SKM-1 (cell line): ENCODE results near the gene GEMIN8.
A peak's percentile ranks its signal among the peaks of the same experiment; 100 is the strongest.

ENCODE experiments used
- DNase-seq: peaks from one replicate; lab custom pipeline; 2025; ENCODE audit not compliant: unreplicated experiment; lab: John Stamatoyannopoulos, UW

The GEMIN8 gene

DNA sequence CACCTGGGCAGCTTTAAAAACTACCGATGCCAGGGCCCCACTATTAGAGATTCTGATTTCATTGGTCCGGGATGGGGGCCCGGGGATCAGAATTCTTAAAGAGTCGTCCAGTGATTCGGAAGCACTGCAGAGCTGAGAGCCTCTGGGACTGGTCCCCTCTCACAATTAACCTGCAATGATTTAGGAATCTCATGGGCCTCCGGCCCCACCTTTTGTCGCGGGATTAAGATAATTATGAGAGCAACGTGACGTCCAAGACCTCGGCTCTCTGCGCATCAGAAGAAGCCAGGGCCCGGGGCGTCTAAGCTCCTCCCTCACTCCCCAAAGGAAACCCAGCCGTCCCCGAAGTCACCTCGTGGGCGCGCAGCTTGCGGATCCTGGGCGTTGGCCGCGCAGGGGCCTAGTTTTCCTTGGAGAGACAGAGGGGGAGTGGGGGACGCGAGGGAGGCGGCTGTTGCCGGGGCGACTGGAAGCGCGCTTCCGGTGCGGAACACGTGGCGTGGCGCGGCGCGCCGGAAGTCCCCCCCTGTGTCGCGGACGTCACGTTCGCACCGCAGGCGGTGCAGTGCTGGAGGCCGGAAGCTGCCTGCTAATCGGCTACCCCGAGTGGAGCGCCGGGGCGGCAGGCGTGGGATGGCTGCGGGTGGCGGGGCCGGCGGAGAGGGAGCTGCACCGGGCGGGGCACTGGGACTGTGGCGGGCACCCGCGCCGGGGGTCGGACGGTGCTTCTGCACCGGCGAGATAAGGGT lies at the start of gene GEMIN8:
Gene GEMIN8 (minus strand): TSS at position 468 of the 749 bp plus-strand sequence. CDS start 8,414 bp downstream, outside the sequence.
- no peak for DNase-seq

- no peak for DNase-seq
Observed at GRCh38 chrX:14076639-14077038, 46.9 kb upstream of the GEMIN8 start.

GRCh38 chrX:14073556-14073955 lies 43.9 kb upstream of the GEMIN8 start:
- no peak for DNase-seq

DNA sequence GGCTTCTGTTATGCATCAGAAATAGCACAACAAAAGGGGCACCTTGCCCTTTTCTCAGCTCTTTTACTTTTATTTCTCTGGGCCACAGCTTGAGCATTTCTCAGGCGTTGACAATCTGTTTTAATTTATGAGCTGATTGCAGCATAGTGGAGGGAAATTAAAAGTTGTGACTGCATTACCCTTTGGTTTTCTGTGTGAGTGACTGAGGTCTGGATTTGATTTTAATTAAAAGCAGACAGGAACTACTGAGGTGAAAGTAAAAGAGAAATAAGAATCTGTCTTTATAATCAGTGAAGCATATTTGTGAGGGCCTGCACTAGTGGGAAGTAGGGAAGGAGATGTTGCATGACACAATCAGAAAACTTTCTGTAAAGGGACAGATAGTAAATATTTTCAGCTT lies 43.4 kb upstream of the GEMIN8 start:
- no peak for DNase-seq

DNA sequence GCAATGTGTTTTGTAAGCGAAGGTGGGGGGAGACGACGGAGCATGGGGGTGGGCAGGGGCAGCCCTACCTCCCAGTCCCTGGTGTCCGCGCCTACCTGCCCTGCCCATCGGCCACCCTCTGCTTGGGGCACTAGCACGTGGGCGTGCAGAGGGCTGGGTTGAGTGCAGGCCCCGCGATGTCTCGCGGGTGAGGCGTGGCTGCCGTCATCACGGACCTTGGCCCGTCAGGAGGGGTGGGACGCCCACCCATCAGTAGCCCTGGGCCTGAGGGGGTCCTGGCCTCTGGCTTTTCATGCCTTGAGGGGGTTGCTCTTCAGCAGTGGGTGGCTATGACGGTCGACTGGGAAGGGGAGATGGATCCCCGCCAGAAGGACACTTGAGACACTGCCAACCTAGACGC lies 36.1 kb upstream of the GEMIN8 start:
- no peak for DNase-seq

- DNase-seq = no peak
Observed at GRCh38 chrX:14064626-14065432, 35.1 kb upstream of the GEMIN8 start.

GRCh38 chrX:14062524-14062923 lies 32.8 kb upstream of the GEMIN8 start:
- DNase-seq = no peak

DNA sequence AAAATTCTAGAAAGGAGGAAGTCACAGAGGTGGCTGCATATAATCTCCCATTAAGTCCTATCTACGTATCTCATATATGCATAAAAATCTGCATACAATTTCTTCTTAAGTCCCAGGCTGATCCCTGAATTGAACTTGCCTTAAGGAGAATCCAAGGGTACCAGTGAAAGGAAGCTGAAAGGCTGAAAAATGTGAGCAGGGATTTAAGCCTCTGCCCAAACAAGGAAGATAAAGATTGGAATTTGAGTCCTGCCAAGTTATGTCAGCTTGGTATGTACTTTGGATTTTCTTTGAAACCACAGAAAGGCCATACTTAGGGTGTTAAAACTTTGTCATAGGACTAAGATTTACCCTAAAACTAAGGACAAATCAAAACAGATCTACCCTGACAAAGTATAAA lies 26.5 kb upstream of the GEMIN8 start:
- DNase-seq = no peak

GRCh38 chrX:14051416-14051815 lies 21.7 kb upstream of the GEMIN8 start:
- DNase-seq = no peak

DNA sequence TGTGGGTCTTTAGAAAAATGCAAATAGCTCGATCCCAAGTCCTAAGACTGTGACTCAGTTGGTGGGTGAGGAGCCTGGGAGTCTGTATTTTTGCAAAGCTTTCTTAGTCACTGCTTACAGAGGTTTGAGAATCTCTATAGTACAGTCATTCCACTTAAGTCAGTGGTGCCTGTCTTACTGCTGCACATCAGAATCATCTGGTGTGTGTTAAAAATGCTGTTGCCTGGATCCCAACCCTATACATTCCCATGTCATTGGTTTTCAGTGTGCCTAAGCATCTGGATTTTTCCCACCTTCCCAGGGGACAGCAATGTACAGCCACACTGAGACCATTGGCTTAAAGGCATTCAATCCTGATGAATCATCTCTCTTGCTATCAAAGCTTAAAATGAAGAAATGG lies 21.0 kb upstream of the GEMIN8 start:
- no peak for DNase-seq

- DNase-seq = no peak
Observed at GRCh38 chrX:14043209-14043608, 13.5 kb upstream of the GEMIN8 start.

- DNase-seq = peak; percentile 26
Observed at GRCh38 chrX:14039344-14039743, 9.7 kb upstream of the GEMIN8 start.

- peak; percentile 14 for DNase-seq
Observed at GRCh38 chrX:14038375-14039085, 8.8 kb upstream of the GEMIN8 start.

- peak; percentile 26 for DNase-seq
Observed at GRCh38 chrX:14032406-14032805, 2.7 kb upstream of the GEMIN8 start.

GRCh38 chrX:14030174-14030530 lies 460 bp upstream of the GEMIN8 start:
- no peak for DNase-seq

DNA sequence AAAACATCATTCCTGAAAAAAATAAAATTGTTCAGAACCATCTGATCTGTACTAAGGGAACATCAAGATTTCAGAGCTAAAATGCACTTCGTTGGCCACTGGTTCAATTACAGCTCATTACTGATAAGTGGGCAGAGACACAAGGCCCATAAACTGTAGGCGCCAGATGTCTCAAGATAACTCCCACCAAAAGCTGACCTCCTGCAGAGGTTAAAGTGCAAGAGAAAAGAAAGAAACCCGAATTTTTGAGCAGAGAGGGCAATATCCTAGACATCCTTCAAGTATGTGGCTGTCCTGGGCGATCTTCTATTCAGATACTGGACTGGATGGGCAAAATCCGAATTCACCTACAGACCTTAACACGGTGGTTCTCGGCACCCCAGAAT lies 660 bp downstream of the GEMIN8 start:
- DNase-seq = no peak

DNA sequence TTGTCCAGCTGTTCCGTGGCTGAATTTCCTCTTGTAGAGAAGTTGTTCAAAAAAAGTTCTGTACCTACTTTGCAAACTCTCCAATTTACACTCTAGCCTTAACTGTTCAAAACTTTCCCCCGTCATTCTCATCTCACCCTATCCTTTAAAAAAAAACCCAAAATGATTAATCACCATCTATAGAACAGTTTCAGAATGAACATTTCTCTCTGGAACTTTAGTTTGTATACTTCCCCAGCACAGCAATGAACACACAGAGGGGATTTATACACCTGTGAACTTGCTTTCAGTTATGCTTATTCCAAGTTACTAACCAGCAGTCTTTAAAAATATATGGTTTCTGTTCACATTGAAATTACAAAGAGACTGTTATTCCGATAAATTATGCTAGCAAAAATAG lies 1.2 kb downstream of the GEMIN8 start:
- no peak for DNase-seq

DNA sequence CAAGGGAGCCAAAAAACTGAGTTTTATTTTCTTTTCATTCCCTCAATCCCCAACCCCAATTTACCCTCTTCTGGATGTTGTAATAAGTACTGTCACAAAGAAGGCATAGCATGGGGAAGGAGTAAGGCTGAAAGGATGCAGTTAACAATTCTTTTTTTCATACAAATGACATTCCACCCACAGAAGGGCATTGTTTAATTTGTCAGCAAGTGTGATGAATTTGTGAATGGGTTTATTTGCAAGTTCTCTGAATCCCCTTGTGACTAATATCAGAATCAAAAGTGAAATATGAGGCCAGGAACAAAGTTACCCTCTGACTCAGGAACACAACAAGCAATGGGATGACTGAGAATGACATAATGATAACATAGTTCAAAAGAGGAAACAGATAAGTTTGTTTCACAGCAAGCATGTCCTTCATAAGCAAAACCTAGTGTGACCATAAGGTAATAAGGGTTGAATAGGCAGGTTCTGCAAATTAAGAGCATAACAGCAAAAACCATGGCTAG lies 2.1 kb downstream of the GEMIN8 start:
- DNase-seq = no peak

DNA sequence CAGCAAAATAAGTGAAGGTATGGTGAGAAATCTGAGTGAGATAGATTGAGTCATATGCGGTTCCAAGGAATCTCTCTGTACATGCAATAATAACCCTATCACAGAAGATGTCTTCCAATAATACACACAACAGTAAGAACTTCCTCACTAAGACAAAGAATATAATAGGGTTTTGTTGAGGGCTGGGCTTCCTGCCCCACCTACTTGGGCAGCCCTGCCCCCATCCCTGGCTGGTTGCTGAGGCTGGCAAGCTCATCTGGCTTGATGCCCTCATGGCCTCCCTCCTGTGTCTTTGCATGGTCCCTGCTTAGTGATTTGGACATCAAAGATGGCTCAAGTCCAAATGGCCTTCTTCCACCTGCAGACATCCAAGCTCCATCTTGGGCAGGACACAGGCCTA lies 2.7 kb downstream of the GEMIN8 start:
- no peak for DNase-seq

- no peak for DNase-seq
Observed at GRCh38 chrX:14026121-14026520, 3.6 kb downstream of the GEMIN8 start.

DNA sequence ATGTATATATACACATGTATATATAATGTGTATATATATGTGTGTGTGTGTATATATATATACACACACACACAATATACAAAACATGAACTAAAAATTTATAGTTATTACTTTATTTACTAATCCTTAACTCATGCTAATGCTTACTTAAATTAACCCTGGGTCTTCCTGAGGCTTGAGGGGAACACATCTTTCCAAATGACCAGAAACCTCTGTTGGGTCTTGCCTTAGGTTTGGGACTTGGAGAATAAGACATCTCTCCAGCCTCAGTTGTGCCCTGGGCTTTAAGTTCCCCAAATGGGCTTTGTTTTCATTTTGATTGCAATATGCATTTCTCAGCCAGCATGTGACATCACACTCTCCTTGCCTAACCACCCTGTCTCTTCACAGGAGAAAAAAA lies 7.7 kb downstream of the GEMIN8 start:
- no peak for DNase-seq

DNA sequence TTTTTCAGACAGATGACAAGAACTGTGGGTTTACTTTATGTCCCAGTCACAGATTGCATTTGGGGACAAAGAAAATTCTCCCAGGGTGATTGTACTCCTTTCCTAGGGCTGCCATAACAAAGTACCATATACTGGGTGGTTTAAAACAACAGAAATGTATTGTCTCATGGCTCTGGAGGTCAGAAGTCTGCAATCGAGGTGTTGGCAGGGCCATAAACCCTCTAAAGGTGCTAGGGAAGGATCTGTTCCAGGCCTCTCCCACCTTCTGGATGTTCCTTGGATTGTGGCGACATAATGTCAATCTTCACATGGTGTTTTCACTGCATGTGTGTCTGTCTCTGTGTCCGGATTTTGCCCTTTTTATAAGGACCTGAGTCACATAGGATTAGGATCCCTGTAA lies 12.3 kb downstream of the GEMIN8 start:
- no peak for DNase-seq
